Measurements from ENCODE around the gene PSMD11. TPM values are rescaled to one million over a fixed set of nuclear protein-coding genes. Genes with fewer than 3 reads are reported as not detected.
A peak's percentile ranks its signal among the peaks of the same experiment; 100 is the strongest.

The PSMD11 gene
- total RNA-seq, 1 experiment from 2014 or later = 123 TPM

DNA sequence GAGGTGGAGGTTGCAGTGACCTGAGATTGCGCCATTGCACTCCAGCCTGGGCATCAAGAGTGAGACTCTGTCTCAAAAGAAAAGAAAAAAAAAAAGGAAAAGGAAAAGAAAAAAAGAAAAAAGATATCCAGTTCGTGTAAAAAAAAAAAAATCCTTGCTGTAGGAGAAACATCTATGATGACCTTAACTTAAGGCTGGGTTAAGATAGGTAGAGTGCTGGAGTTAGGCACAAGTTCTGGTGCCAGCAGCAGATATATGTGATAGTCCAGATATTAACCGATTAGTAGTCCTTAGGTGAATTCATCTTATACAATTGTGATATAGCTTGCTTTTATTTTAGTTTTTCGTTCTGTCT, 17.2 kb downstream of the PSMD11 start:
- CTCF ChIA-PET = interaction anchor here (0.6 to 5.9 kb wide), 44 partner anchors 8 to 1290 kb away, joined by 3 to 74 read pairs (median 6); partner anchors contain the start of gene PSMD11
- no peak for TF ChIP-seq CTCF (IDR thresholded peaks at IDR 0.05; ENCODE audit: unreplicated experiment)
- Mint-ChIP-seq H3K27me3 (ENCODE audit: insufficient read depth, unreplicated experiment) (no peaks in the 10 kb centered on the region), H3K4me3 (ENCODE audit: unreplicated experiment) (no peak overlapping the region), H3K27ac (ENCODE audit: low read depth, unreplicated experiment) (no peak overlapping the region), H3K36me3 (ENCODE audit: insufficient read depth, unreplicated experiment) (peaks cover 91% of the 10 kb centered on the region), H3K4me1 (ENCODE audit: insufficient read depth, unreplicated experiment) (peaks cover 6% of the 10 kb centered on the region), H3K9me3 (ENCODE audit: unreplicated experiment) (no peaks in the 10 kb centered on the region)
- intact Hi-C loops (cut with micrococcal nuclease) = loop anchor here (1.0 kb wide), 2 partner anchors 148 to 294 kb away; no protein-coding TSS in a partner anchor
- no peak for DNase-seq (ENCODE audit: unreplicated experiment)
- no TSS peak for BruUV-seq (replicated peaks)
- POLR2A ChIA-PET = interaction anchor here (0.6 to 1.3 kb wide), 7 partner anchors 12 to 610 kb away, joined by 3 to 6 read pairs (median 4); partner anchors contain the start of gene CDK5R1

GRCh38 chr17:32461853-32462617, 17.7 kb downstream of the PSMD11 start:
- peaks cover 6% of the 10 kb centered on the region for H3K4me1 Mint-ChIP-seq (ENCODE audit: insufficient read depth, unreplicated experiment)
- BruUV-seq (replicated peaks) = no TSS peak
- intact Hi-C loops (cut with micrococcal nuclease) = loop anchor here (1.0 kb wide), 2 partner anchors 147 to 293 kb away; no protein-coding TSS in a partner anchor
- DNase-seq (ENCODE audit: unreplicated experiment) = peak; percentile 78
- ChIA-PET CTCF (interaction anchor here (0.6 to 5.9 kb wide), 58 partner anchors 8 to 1289 kb away, joined by 3 to 74 read pairs (median 5); partner anchors contain the start of genes CDK5R1 and PSMD11), POLR2A (interaction anchor here (0.6 to 1.3 kb wide), 11 partner anchors 12 to 609 kb away, joined by 3 to 6 read pairs (median 3); partner anchors contain the start of genes CDK5R1 and PSMD11)
- H3K36me3 Mint-ChIP-seq (ENCODE audit: insufficient read depth, unreplicated experiment) = peaks cover 93% of the 10 kb centered on the region
- H3K9me3 Mint-ChIP-seq (ENCODE audit: unreplicated experiment) = no peaks in the 10 kb centered on the region
- H3K27me3 Mint-ChIP-seq (ENCODE audit: insufficient read depth, unreplicated experiment) = no peaks in the 10 kb centered on the region
- no peak overlapping the region for H3K27ac Mint-ChIP-seq (ENCODE audit: low read depth, unreplicated experiment)
- TF ChIP-seq CTCF (IDR thresholded peaks at IDR 0.05; ENCODE audit: unreplicated experiment) = peak; percentile 53
- no peak overlapping the region for H3K4me3 Mint-ChIP-seq (ENCODE audit: unreplicated experiment)

GRCh38 chr17:32463304-32463703, 19.0 kb downstream of the PSMD11 start:
- DNase-seq (ENCODE audit: unreplicated experiment) = no peak
- no peaks in the 10 kb centered on the region for H3K27me3 Mint-ChIP-seq (ENCODE audit: insufficient read depth, unreplicated experiment)
- ChIA-PET CTCF (interaction anchor here (0.6 to 5.9 kb wide), 33 partner anchors 9 to 1288 kb away, joined by 3 to 74 read pairs (median 5); partner anchors contain the start of genes CDK5R1, MYO1D and PSMD11), POLR2A (interaction anchor here (0.6 to 1.4 kb wide), 3 partner anchors 11 to 766 kb away, joined by 3 to 5 read pairs (median 4); partner anchors contain the start of gene CDK5R1)
- no peak overlapping the region for H3K4me3 Mint-ChIP-seq (ENCODE audit: unreplicated experiment)
- BruUV-seq (replicated peaks) = no TSS peak
- no peak overlapping the region for H3K27ac Mint-ChIP-seq (ENCODE audit: low read depth, unreplicated experiment)
- intact Hi-C loops (cut with micrococcal nuclease) = no loop called here
- peaks cover 6% of the 10 kb centered on the region for H3K4me1 Mint-ChIP-seq (ENCODE audit: insufficient read depth, unreplicated experiment)
- peaks cover 93% of the 10 kb centered on the region for H3K36me3 Mint-ChIP-seq (ENCODE audit: insufficient read depth, unreplicated experiment)
- no peaks in the 10 kb centered on the region for H3K9me3 Mint-ChIP-seq (ENCODE audit: unreplicated experiment)
- no peak for TF ChIP-seq CTCF (IDR thresholded peaks at IDR 0.05; ENCODE audit: unreplicated experiment)

GRCh38 chr17:32464374-32464773, 20.1 kb downstream of the PSMD11 start:
- TF ChIP-seq CTCF (IDR thresholded peaks at IDR 0.05; ENCODE audit: unreplicated experiment) = no peak
- no TSS peak for BruUV-seq (replicated peaks)
- H3K27me3 Mint-ChIP-seq (ENCODE audit: insufficient read depth, unreplicated experiment) = no peaks in the 10 kb centered on the region
- no peaks in the 10 kb centered on the region for H3K9me3 Mint-ChIP-seq (ENCODE audit: unreplicated experiment)
- no peak overlapping the region for H3K4me3 Mint-ChIP-seq (ENCODE audit: unreplicated experiment)
- CTCF ChIA-PET = interaction anchor here (0.6 to 5.9 kb wide), 6 partner anchors 19 to 314 kb away, joined by 3 to 53 read pairs (median 4); partner anchors contain the start of gene PSMD11
- POLR2A ChIA-PET = interaction anchor here (0.9 to 1.4 kb wide), 3 partner anchors 9 to 20 kb away, joined by 3 to 6 read pairs (median 4); no protein-coding TSS in a partner anchor
- intact Hi-C loops (cut with micrococcal nuclease) = no loop called here
- DNase-seq (ENCODE audit: unreplicated experiment) = no peak
- peaks cover 97% of the 10 kb centered on the region for H3K36me3 Mint-ChIP-seq (ENCODE audit: insufficient read depth, unreplicated experiment)
- no peak overlapping the region for H3K27ac Mint-ChIP-seq (ENCODE audit: low read depth, unreplicated experiment)
- H3K4me1 Mint-ChIP-seq (ENCODE audit: insufficient read depth, unreplicated experiment) = peaks cover 6% of the 10 kb centered on the region

Data from MCF 10A (cell line).